Stimulated activated CD4-positive, alpha-beta T cell treated with anti-CD3 and anti-CD28 coated beads, Interleukin-12 subunit alpha, Interleukin-12 subunit beta, amount 100 ng/mL, for 48 hours (primary cell): ENCODE data around the gene WEE1.
"Not testable (repeated sequence)": the region's sequence is repeated elsewhere in the genome, so short reads cannot be mapped to it uniquely, and the experiment has no call there.

Experiments
- DNase-seq, 3 donors: peaks; one replicate each; pipeline ENCODE4 v3.0.0-alpha.2; 2020; ENCODE audit warnings: low read depth in 2 of 3, low spot score in 1 of 3

Gene WEE1

DNA sequence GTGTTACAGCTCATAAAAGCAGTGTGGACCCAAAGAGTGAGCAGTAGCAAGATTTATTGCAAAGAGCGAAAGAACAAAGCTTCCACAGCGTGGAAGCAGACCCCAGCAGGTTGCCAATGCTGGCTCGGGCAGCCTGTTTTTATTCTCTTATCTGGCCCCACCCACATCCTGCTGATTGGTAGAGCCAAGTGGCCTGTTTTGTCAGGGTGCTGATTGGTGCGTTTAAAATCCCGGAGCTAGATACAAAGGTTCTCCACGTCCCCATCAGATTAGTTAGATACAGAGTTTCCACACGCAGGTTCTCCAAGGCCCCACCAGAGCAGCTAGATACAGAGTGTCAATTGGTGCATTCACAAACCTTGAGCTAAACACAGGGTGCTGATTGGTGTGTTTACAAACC lies 48.9 kb downstream of the WEE1 start:
- not testable (repeated sequence) for DNase-seq

DNA sequence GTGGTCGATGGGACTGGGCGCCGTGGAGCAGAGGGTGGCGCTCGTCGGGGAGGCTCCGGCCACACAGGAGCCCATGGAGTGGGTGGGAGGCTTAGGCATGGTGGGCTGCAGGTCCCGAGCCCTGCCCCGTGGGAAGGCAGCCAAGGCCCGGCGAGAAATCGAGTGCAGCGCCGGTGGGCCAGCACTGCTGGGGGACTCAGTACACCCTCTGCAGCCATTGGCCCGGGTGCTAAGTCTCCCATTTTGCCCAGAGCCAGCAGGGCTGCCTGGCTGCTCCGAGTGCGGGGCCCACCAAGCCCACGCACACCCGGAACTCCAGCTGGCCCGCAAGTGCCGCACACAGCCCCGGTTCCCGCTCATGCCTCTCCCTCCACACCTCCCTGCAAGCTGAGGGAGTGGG lies 49.6 kb downstream of the WEE1 start:
- DNase-seq = not testable (repeated sequence)

GRCh38 chr11:9624448-9624847 lies 51.0 kb downstream of the WEE1 start:
- DNase-seq = no peak

DNA sequence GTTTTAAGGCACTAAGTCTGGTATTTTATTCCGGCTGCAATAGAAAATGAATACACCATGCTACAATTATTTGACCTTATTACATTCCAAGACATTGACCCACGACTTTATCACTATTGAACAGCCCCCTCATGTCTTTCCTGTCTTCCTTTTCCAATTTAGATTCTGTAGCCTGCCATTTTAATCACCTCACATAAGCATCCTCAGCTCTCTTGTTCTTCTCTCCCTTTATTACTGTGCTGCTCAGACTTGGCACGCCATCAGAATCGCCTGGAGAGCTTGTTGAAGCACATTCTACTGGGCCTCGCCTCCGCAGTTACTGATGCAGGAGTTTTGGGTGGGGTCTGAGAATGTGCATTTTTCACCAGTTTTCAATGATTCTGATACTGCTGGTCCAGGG lies 51.7 kb downstream of the WEE1 start:
- DNase-seq = no peak

GRCh38 chr11:9625728-9626127 lies 52.3 kb downstream of the WEE1 start:
- DNase-seq = no peak

- no peak for DNase-seq
Observed at GRCh38 chr11:9626496-9627394, 53.3 kb downstream of the WEE1 start.

GRCh38 chr11:9629064-9629463 lies 55.6 kb downstream of the WEE1 start:
- no peak for DNase-seq

- DNase-seq = no peak
Observed at GRCh38 chr11:9633679-9634078, 60.2 kb downstream of the WEE1 start.

GRCh38 chr11:9636691-9637090 lies 63.2 kb downstream of the WEE1 start:
- no peak for DNase-seq

- no peak for DNase-seq
Observed at GRCh38 chr11:9639099-9639498, 65.6 kb downstream of the WEE1 start.
